Measurements from ENCODE around the gene STARD3.

STARD3 gene

DNA sequence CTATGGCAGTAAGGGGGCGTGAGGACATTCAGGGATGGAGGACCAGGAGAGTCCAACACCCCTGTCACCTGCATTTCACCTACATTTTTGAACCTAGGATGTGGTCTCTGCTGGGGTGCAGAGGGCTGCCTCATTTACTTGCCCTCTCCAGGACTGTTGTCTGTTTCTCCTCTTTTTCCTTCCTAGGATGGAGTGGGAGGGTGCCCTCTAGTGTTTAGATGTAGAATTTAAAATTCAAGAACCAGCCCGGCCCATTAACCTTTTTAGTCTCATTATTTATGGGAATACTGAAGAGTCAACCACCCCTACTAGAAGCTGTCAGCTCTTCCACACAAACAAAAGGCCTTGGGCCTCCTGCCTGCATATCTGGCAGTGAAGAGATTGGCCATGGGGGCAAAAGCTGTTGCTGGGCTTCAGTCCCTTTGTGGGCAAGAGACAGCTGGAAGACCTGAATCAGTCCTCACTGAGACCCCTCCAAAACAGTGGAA is 2.5 kb upstream of the STARD3 start:
- in situ Hi-C loops (cut with MboI; ENCODE audit: low sequenced_read_pairs) = loop anchor here (10.0 kb wide), 1 partner anchor 120 kb away; no protein-coding TSS in a partner anchor

- in situ Hi-C loops (cut with MboI; ENCODE audit: low sequenced_read_pairs) = loop anchor here (10.0 kb wide), 1 partner anchor 119 kb away; no protein-coding TSS in a partner anchor
These were observed 1.2 kb upstream of the STARD3 start for GRCh38 chr17:39635614-39636176.

GRCh38 chr17:39636587-39636926 is 387 bp upstream of the STARD3 start:
- in situ Hi-C loops (cut with MboI; ENCODE audit: low sequenced_read_pairs) = loop anchor here (10.0 kb wide), 1 partner anchor 118 kb away; no protein-coding TSS in a partner anchor

GRCh38 chr17:39638317-39638716 is 1.4 kb downstream of the STARD3 start:
- in situ Hi-C loops (cut with MboI; ENCODE audit: low sequenced_read_pairs) = loop anchor here (10.0 kb wide), 1 partner anchor 116 kb away; no protein-coding TSS in a partner anchor

DNA sequence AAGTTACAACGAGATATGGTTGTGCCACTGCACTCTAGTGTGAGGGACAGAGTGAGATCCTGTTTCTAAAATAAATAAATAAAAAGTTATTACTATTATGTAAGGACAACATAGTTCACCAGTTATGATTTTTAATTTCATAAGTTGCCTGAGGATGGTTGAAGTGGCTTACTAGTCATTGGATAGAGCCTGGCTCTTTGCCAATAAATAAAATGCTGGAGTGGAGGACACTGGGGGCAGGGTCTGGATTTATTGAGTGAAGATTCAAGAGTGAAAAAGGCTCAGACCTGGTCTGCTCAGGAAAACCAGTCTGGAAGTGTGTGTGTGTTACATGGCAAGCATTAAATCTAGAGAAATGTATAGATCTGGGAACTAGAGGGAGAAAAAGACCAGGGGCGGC is 2.1 kb downstream of the STARD3 start:
- in situ Hi-C loops (cut with MboI; ENCODE audit: low sequenced_read_pairs) = loop anchor here (10.0 kb wide), 1 partner anchor 116 kb away; no protein-coding TSS in a partner anchor

DNA sequence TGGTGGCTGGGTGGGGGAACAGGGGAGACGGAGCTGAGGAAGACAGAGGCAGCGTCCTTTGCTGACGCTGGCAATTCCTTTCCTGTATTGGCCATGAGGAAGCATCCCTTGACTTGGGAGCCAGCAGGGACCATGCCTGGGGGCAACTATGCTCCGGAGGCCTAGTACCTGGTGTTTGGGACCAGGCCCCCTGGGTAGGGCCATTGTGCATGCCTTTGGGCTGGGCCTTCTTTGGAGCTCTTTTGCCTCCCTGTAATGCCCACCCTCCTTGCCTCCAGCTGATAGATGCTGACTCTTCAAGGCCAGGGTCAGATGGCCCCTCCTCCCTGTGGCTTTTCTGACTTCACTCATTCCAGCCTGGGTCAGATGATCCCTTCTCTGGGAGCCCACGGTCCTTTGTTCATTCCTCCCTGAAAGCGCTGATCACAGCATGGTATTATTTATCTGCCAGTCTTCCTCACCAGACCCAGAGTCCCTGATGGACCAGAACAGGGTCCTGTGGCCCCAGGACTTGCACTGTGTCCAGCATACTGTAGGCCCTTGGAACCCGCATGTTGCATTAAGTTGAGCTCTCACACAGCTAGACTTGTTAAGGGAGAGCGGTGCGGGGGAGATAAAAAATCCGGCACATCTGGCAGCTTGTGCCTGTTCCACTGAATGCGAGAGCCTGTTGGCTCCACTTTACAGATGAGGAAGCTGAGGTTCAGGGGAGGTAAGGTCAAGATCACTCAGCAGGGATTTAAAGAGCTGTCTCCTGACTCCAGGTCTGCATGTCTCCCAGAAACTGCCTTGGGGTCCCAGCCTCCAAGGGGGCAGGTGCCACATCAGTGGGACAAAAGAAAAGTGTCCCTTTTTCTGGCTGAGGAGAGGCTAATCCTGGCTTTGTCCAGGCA is 2.9 kb downstream of the STARD3 start:
- in situ Hi-C loops (cut with MboI; ENCODE audit: low sequenced_read_pairs) = loop anchor here (10.0 kb wide), 1 partner anchor 115 kb away; no protein-coding TSS in a partner anchor

- in situ Hi-C loops (cut with MboI; ENCODE audit: low sequenced_read_pairs) = no loop called here
These were observed 3.7 kb downstream of the STARD3 start for GRCh38 chr17:39640591-39641031.

GRCh38 chr17:39641097-39641496 is 4.2 kb downstream of the STARD3 start:
- in situ Hi-C loops (cut with MboI; ENCODE audit: low sequenced_read_pairs) = no loop called here

DNA sequence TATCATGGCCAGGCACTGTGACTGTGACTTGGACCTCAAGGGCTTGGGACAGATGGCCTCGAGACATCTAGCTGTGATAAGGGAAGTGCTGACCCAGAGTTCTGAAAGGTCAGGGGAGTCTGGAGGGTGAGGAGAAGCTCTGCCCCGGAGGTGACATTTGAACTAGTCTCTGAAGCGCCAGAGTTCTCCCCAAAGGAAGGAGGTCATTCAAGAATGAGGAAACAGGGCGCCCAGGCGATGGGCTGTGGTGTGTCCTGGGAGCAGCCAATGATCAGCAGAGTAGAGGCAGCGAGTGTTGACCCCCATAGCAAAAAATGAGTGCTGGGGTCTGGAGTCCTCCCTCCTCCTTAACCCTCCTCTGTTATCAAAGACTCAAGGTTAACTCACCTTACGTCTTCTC is 4.9 kb downstream of the STARD3 start:
- in situ Hi-C loops (cut with MboI; ENCODE audit: low sequenced_read_pairs) = no loop called here

- in situ Hi-C loops (cut with MboI; ENCODE audit: low sequenced_read_pairs) = no loop called here
These were observed 5.5 kb downstream of the STARD3 start for GRCh38 chr17:39642291-39643074.

GRCh38 chr17:39643271-39643670 is 6.3 kb downstream of the STARD3 start:
- in situ Hi-C loops (cut with MboI; ENCODE audit: low sequenced_read_pairs) = no loop called here

DNA sequence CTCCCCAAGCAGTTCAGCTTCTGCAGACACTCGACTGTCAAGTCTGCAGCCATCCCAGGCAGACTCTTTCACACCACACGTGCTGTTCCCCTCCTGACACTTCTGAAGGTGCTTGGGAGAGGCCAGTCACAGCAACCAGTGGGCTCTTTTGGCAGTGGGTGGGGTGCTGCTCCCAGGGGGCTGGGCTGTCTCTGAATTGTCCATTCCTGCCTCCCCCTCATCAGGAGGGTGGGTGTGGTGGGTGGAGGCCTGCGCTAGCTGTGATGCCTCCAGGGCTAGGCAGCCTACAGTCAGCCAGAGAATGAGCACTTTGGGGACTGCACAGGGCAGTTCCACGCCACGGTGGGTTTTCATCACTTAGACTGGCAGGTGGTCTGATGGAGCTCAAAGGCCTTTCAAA is 10.3 kb downstream of the STARD3 start:
- in situ Hi-C loops (cut with MboI; ENCODE audit: low sequenced_read_pairs) = no loop called here

GRCh38 chr17:39648616-39649366 is 11.8 kb downstream of the STARD3 start:
- in situ Hi-C loops (cut with MboI; ENCODE audit: low sequenced_read_pairs) = no loop called here

DNA sequence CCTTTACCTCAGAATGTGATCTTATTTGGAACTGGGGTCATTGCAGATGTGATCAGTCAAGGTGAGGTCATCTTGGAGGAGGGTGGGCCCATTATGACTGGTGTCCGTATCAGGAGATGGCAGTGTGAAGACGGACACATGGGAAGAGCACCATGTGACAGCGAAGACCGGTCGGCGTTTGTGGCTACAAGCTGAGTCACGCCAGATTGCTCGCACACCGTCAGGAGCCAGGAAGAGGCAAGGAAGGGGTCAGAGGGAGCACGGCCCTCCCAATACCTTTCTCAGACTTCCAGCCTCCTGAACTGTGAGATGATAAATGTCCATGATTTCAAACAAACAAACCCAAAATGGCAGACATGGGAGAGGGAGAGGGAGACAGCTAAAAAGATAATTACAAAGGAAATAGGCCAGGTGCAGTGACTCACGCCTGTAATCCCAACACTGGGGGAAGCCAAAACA is 13.2 kb downstream of the STARD3 start:
- in situ Hi-C loops (cut with MboI; ENCODE audit: low sequenced_read_pairs) = no loop called here

DNA sequence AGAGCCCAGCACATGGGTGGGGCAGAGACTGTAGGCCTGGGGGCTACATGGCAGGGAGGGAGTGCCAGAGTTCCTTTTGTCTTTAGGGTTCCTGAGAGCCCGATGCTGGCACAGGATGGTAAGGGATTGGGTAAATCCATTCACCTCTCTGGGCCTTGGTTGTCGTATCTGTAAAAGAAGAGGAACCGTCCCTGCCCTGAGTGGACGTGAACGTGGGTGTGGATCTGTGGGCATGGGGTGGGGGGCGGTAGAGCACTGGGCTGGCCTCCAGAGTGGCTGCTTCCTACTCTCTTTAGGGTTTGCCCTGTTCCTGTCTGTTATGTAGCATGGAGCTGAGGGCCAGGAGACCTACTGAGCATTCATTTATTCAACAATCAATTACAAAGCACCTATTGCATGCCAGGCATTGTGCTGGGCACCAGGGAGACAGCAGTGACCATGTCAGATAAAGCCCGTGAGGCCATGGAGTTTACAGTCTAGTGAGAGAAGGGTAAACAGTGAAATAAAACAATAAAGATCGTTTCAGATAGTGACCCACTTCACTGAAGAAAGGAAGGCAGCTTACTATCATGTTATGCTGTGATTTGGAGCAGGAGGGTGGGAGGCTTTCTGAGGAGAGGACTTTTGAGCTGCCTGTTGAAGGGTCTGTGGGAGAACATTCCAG is 15.1 kb downstream of the STARD3 start:
- in situ Hi-C loops (cut with MboI; ENCODE audit: low sequenced_read_pairs) = no loop called here

- in situ Hi-C loops (cut with MboI; ENCODE audit: low sequenced_read_pairs) = no loop called here
These were observed 15.8 kb downstream of the STARD3 start for GRCh38 chr17:39652587-39653315.

GRCh38 chr17:39653316-39653661 is 16.3 kb downstream of the STARD3 start:
- in situ Hi-C loops (cut with MboI; ENCODE audit: low sequenced_read_pairs) = no loop called here

GRCh38 chr17:39653662-39654331 is 16.9 kb downstream of the STARD3 start:
- in situ Hi-C loops (cut with MboI; ENCODE audit: low sequenced_read_pairs) = no loop called here

GRCh38 chr17:39655105-39655504 is 18.2 kb downstream of the STARD3 start:
- in situ Hi-C loops (cut with MboI; ENCODE audit: low sequenced_read_pairs) = no loop called here
